Esophagus muscularis mucosa (tissue), 4 donors: Measurements from ENCODE around the gene ATXN2.
"Not testable (repeated sequence)": the region's sequence is repeated elsewhere in the genome, so short reads cannot be mapped to it uniquely, and the experiment has no call there.

ENCODE experiments used
- EP300 ChIP-seq: sonication (generic); formaldehyde crosslinking; IDR thresholded peaks from one replicate; pipeline ENCODE4 v1.6.1; 2017; ENCODE audit warnings: antibody characterized with exemption
- POLR2A ChIP-seq: fragments of 450-650 bp; IDR thresholded peaks from one replicate; pipeline ENCODE4 v1.6.1; 2017; ENCODE audit warnings: antibody characterized with exemption, moderate library complexity, mild to moderate bottlenecking, low read depth
- POLR2AphosphoS5 ChIP-seq, 2 donors: sonication (generic); formaldehyde crosslinking; IDR thresholded peaks; one replicate each; pipeline ENCODE4 v1.6.1; 2017; ENCODE audit warnings: antibody characterized with exemption in 2 of 2
- TF ChIP-seq, protein P1 (sequence below), 3 experiments: fragments of 200-600 bp in 2 of 3; fragments of 450-650 bp in 1 of 3; sonication (generic) in 2 of 3; IDR thresholded peaks; one replicate each; pipeline ENCODE4 v1.5.1; 2017 to 2019; ENCODE audit warnings: antibody characterized with exemption in 3 of 3, mild to moderate bottlenecking in 2 of 3, moderate library complexity in 1 of 3

DNA sequence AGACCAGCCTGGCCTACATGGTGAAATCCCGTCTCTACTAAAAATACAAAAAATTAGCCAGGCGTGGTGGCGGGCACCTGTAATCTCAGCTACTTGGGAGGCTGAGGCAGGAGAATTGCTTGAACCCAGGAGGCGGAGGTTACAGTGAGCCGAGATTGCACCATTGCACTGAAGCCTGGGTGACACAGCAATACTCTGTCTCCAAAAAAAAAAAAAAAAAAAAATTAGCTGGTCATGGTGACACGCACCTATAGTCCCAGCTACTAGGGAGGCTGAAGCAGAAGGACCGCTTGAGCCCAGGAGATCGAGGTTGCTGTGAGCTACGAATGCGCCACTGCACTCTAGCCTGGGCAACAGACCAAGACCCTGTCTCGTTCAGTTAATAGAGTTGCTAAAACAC is 3.7 kb upstream of the ATXN2 start:
- TF ChIP-seq, protein P1, sequence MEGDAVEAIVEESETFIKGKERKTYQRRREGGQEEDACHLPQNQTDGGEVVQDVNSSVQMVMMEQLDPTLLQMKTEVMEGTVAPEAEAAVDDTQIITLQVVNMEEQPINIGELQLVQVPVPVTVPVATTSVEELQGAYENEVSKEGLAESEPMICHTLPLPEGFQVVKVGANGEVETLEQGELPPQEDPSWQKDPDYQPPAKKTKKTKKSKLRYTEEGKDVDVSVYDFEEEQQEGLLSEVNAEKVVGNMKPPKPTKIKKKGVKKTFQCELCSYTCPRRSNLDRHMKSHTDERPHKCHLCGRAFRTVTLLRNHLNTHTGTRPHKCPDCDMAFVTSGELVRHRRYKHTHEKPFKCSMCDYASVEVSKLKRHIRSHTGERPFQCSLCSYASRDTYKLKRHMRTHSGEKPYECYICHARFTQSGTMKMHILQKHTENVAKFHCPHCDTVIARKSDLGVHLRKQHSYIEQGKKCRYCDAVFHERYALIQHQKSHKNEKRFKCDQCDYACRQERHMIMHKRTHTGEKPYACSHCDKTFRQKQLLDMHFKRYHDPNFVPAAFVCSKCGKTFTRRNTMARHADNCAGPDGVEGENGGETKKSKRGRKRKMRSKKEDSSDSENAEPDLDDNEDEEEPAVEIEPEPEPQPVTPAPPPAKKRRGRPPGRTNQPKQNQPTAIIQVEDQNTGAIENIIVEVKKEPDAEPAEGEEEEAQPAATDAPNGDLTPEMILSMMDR (IDR thresholded peaks at IDR 0.05), result not testable (repeated sequence)
- TF ChIP-seq POLR2A; POLR2AphosphoS5 (IDR thresholded peaks at IDR 0.05); EP300: not testable (repeated sequence)
